Frontal cortex (tissue), 4 donors: ENCODE measurements around the gene WDR59. TPM values are rescaled to one million over a fixed set of nuclear protein-coding genes. Genes with fewer than 3 reads are reported as not detected.
"Not testable (repeated sequence)": the region's sequence is repeated elsewhere in the genome, so short reads cannot be mapped to it uniquely, and the experiment has no call there.

Experiments used
- DNase-seq, 2 donors: peaks; one replicate each; pipeline ENCODE4 v3.0.0; 2012; ENCODE audit warnings: low spot score in 2 of 2
- FAIRE-seq: peaks from 2 replicates; lab custom pipeline; 2012; peaks lifted over from hg19 to GRCh38; lab: Jason Lieb, UNC
- total RNA-seq: library from RNA; depleted of rRNA; stranded (reverse); fragments of >200 nt; gene quantifications from one replicate; pipeline ENCODE4 v1.2.3, GENCODE V29; 2014
- donor health status: control.
- donor health status: control.
- donor health status: control.

Gene WDR59
- total RNA-seq, 1 donor from 2014 or later: 19.6 TPM

GRCh38 chr16:74874123-74874522, 110.8 kb downstream of the WDR59 start:
- FAIRE-seq (no peak), DNase-seq (no peak)

GRCh38 chr16:74872302-74872701, 112.6 kb downstream of the WDR59 start:
- no peak for DNase-seq

GRCh38 chr16:74871608-74872007, 113.3 kb downstream of the WDR59 start:
- FAIRE-seq: no peak
- DNase-seq: no peak

More at GRCh38 chr16:74872302-74872701, 112.6 kb downstream of the WDR59 start:
- no peak for FAIRE-seq

DNA sequence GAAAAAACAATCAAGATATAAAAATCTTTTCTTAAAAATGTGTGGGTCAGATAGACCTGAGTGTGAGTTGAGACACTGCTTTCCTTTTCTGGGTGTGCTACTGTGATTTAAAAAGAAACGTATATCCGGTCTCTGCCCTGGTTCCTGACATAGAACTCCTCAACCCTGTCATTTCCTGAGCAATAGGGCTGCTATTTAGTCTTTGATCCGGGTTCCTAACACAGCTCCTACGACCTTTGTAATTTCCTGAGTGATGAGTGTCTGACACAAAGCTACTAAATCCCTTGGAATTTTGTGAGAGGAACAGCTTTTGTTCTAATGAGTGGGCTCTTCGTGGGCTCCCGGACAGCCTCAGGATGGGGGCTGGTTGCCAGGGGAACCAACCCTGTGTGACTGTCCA, 116.4 kb downstream of the WDR59 start:
- FAIRE-seq (no peak), DNase-seq (peak in 1 of 2 donors; percentile 16)

DNA sequence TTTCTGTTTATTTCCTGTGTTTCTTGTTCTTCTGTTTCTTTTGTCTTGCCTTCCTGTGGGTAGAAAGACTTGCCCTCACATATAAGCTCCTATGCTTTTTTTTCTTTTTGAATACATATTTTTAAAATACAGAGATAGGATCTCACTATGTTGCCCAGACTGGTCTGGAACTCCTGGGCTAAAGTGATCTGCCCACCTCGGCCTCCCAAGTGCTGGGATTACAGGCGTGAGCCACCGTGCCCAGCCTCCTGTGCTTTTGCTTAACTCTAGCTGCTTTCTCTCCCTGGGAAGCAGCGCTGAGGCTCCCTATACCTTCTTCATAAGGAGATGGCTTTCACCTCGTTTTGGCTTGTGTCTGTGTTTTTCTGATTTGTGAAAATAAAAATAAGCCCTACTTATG, 116.9 kb downstream of the WDR59 start:
- DNase-seq: no peak

GRCh38 chr16:74867281-74867849, 117.6 kb downstream of the WDR59 start:
- no peak for FAIRE-seq
- DNase-seq: no peak

More for the DNA sequence above, 116.9 kb downstream of the WDR59 start:
- no peak for FAIRE-seq

- DNase-seq (no peak), FAIRE-seq (no peak)
These were observed 118.9 kb downstream of the WDR59 start for GRCh38 chr16:74865922-74866598.

GRCh38 chr16:74862743-74863244, 122.1 kb downstream of the WDR59 start:
- DNase-seq (peak; percentile 34 to 58), FAIRE-seq (no peak)

- FAIRE-seq (no peak), DNase-seq (no peak)
These were observed 132.4 kb downstream of the WDR59 start for GRCh38 chr16:74852500-74852875.

DNA sequence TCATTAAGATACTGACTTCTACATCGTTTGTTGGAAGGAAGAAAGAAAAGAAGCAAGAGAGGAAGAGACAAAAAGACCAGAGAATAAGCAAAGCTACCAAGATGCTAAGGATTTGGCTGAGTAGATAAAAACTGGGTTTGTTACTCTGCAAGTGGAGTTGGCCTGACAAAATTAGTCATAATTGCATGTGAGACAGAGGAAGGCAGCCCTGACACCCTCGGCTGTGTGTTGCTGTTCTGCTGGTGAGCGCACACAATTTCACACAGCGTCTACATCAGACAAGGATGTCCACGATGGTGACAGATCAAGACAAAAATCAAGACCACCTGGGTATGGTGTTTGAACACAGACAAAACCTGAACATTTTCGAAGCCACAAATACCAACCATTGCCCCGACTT, 134.9 kb downstream of the WDR59 start:
- no peak for DNase-seq
- no peak for FAIRE-seq

DNA sequence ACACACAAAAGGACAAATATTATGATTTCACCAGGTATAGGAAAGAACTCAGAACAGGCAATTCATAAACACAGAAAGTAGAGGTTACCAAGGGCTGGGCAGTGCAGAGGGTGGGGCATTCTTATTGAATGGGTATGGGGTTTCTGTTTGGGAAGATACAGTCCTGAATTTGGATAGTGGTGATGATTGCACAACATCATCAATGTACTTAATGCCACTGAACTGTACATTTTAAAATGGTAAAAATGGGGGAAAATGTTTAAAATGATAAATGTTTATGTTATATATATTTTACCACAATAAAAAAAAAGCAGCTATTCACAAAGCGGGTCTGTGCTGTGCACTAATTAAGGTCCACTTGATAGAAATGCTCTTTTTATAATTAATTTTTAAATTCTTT, 137.7 kb downstream of the WDR59 start:
- no peak for FAIRE-seq
- DNase-seq: no peak

- FAIRE-seq: no peak
These were observed 138.2 kb downstream of the WDR59 start for GRCh38 chr16:74846714-74847113.

DNA sequence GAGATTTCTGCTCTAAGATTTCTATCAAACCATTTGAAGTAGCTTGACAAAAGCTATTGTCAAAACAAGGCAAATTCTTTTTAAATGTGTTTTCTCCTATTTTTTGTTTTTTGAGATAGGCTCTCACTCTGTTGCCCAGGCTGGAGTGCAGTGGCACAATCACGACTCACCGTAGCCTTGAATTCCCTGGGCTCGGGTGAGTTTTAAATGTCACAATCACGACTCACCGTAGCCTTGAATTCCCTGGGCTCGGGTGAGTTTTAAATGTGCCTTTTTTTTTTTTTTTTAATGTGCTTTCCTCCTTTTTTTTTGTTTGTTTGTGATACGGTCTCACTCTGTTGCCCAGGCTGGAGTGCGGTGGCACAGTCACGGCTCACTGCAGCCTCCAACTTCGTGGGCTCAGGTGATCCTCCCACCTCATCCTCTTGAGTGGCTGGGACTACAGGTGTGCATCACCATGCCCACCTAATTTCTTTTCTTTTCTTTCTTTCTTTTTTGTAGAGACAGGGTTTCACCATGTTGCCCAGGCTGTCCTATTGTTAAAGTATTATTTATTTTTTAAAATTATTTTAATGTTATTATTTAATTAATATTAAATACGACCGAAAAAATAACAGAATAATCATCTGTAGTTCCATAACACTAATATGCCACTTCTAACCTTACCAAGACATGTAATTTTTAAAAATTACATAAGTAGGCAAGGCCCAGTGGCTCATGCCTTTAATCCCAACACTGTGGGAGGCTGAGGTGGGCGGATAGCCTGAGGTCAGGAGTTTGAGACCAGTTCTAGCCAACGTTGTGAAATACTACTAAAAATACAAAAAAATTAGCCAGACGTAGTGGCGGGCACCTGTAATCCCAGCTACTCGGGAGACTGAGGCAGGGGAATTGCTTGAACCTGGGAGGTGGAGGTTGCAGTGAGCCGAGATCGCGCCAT, 140.6 kb downstream of the WDR59 start:
- no peak for FAIRE-seq
- DNase-seq: no peak

More at GRCh38 chr16:74846714-74847113, 138.2 kb downstream of the WDR59 start:
- no peak for DNase-seq

- not testable (repeated sequence) for FAIRE-seq
These were observed 141.4 kb downstream of the WDR59 start for GRCh38 chr16:74843381-74844035.

DNA sequence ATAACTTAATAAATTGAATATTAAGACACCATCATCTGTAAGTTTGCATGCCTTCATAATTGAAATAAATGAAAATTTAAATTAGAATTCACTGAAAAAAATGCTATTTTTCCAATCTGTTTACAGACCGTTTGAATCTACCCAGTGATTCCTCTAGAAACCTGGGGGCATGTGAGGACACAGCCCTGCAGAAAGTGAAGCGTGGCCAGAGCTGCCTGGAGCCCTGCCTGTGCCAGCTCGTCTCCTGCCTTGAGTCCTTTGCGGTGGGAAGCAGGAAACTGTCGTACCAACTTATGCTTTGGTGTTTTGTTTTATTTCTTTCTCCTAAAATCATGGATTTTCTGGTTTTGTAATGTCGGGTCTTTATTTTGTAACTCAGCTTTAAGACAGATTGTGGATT, 142.5 kb downstream of the WDR59 start:
- FAIRE-seq (no peak), DNase-seq (no peak)

More at GRCh38 chr16:74843381-74844035, 141.4 kb downstream of the WDR59 start:
- DNase-seq: not testable (repeated sequence)

DNA sequence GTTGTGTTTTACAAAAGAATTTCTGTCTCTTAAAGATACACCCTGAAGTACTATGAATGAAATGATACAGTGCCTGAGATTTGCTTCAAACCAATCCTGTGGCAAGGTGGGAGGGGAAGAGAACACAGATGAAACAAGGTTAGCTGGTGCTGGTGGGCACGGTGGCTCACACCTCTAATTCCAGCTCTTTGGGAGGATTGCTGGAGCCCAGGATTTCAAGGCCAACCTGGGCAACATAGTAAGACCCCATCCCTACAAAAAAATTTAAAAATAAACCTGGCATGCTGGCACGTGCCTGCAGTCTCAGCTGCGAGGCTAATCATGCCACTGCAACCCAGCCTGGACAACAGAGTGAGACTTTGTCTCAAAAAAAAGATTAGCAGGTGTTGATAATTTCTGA, 143.0 kb downstream of the WDR59 start:
- no peak for DNase-seq

GRCh38 chr16:74841469-74841868, 143.5 kb downstream of the WDR59 start:
- no peak for DNase-seq
- FAIRE-seq: no peak

More for the DNA sequence above, 143.0 kb downstream of the WDR59 start:
- no peak for FAIRE-seq

DNA sequence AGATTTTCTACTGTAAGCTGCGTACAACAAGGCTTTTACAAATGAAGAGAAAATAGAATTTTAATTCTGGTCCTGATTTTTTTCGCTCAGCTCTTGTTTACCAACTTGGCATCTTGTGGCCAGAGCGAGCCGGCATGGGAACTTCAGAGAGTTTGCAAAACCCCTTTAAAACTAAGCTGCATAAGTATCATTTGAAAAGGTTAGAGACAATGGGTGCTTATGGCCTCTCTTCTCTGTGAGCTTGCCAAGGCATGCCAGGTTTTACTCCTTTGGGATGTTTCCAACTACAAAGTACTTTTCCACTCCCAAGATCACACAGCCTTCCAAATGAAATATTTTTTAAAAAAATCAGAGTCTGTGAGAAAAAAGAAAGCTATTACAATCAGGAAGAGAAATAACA, 147.9 kb downstream of the WDR59 start:
- FAIRE-seq: no peak
- no peak for DNase-seq

DNA sequence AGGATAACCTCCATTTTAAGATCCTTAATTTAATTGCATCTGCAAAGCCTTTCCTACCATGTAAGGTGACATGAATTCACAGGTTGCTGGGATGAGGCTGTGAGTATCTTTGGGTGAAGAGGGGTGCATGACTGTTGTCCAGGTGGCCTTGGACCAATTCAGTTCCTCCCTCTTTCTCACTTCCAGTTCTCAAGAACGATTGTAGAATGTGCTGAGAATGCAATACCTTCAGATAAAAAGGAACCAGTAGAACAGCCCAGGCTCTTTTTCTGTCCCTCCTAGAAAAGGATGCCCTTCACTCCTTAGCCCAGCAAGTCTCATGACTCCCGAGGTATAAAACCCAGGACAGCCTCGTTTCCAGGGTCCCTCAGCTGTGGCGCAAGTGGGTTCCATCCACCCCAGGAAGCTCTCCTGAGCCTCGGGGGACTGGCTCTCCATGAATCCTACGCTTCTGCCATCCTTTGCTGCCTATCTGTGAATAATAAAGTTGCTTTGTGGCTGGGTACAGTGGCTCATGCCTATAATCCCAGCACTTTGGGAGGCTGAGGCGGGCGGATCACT, 148.7 kb downstream of the WDR59 start:
- FAIRE-seq (no peak), DNase-seq (no peak)

DNA sequence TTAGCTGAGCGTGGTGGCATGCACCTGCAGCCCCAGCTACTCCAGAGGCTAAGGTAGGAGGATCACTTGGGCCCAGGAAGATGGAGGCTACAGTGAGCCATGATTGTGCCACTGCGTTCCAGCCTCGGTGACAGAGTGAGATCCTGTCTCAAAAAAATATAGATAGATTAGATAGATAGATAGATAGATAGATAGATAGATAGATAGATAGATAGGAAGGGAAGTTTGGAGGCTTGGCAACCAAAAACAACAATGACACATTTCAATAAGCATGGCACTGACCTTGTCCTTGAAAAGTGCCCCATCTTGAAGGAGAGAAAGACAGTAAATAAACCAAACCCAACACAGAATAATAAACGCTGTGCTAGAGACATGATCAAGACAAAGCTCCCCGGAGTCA, 152.7 kb downstream of the WDR59 start:
- FAIRE-seq (no peak), DNase-seq (no peak)
